HS-5 (cell line): Measurements from ENCODE around the gene ZBED1.
"Not testable (repeated sequence)": the region's sequence is repeated elsewhere in the genome, so short reads cannot be mapped to it uniquely, and the experiment has no call there.

ENCODE experiments used
- DNase-seq: peaks from one replicate; pipeline ENCODE4 v3.0.0-alpha.2; 2012; ENCODE audit warnings: low read depth

ZBED1 gene

GRCh38 chrX:2519638-2520037 lies 18.9 kb upstream of the ZBED1 start:
- DNase-seq: not testable (repeated sequence)

- no peak for DNase-seq
Observed at GRCh38 chrX:2517055-2517454, 16.3 kb upstream of the ZBED1 start.

GRCh38 chrX:2516623-2517022 lies 15.8 kb upstream of the ZBED1 start:
- DNase-seq: no peak

- DNase-seq: no peak
Observed at GRCh38 chrX:2514131-2514530, 13.4 kb upstream of the ZBED1 start.

GRCh38 chrX:2513121-2513664 lies 12.4 kb upstream of the ZBED1 start:
- DNase-seq: no peak

- no peak for DNase-seq
Observed at GRCh38 chrX:2512501-2512900, 11.7 kb upstream of the ZBED1 start.

GRCh38 chrX:2511326-2511725 lies 10.6 kb upstream of the ZBED1 start:
- no peak for DNase-seq

- no peak for DNase-seq
Observed at GRCh38 chrX:2508648-2509335, 8.0 kb upstream of the ZBED1 start.

GRCh38 chrX:2507904-2508627 lies 7.3 kb upstream of the ZBED1 start:
- no peak for DNase-seq

GRCh38 chrX:2507196-2507595 lies 6.4 kb upstream of the ZBED1 start:
- DNase-seq: no peak

GRCh38 chrX:2505341-2505740 lies 4.6 kb upstream of the ZBED1 start:
- not testable (repeated sequence) for DNase-seq

- no peak for DNase-seq
Observed at GRCh38 chrX:2504706-2505332, 4.0 kb upstream of the ZBED1 start.

GRCh38 chrX:2503591-2504500 lies 3.1 kb upstream of the ZBED1 start:
- DNase-seq: no peak

GRCh38 chrX:2502668-2503519 lies 2.1 kb upstream of the ZBED1 start:
- no peak for DNase-seq

- no peak for DNase-seq
Observed at GRCh38 chrX:2502120-2502667, 1.4 kb upstream of the ZBED1 start.

GRCh38 chrX:2501559-2502102 lies 855 bp upstream of the ZBED1 start:
- no peak for DNase-seq

- DNase-seq: peak; percentile 35
Observed at GRCh38 chrX:2500091-2500802, 529 bp downstream of the ZBED1 start.

GRCh38 chrX:2499507-2499906 lies 1.3 kb downstream of the ZBED1 start:
- DNase-seq: no peak

- no peak for DNase-seq
Observed at GRCh38 chrX:2498781-2499302, 1.9 kb downstream of the ZBED1 start.
